ENCODE measurements around the gene SLC2A6.
A peak's percentile ranks its signal among the peaks of the same experiment; 100 is the strongest.

SLC2A6 gene

GRCh38 chr9:133468777-133469421 lies 10.0 kb downstream of the SLC2A6 start:
- TF ChIP-seq CTCF (conservative IDR thresholded peaks at IDR 0.05; ENCODE audit: low read depth, low read length) = no peak

GRCh38 chr9:133468374-133468773 lies 10.5 kb downstream of the SLC2A6 start:
- no peak for TF ChIP-seq CTCF (conservative IDR thresholded peaks at IDR 0.05; ENCODE audit: low read depth, low read length)
- DNase-seq (ENCODE audit: low read depth) = no peak
- no peak overlapping the region for H3K4me3 ChIP-seq (ENCODE audit: low read length)

More at GRCh38 chr9:133468777-133469421, 10.0 kb downstream of the SLC2A6 start:
- no peak for DNase-seq (ENCODE audit: low read depth)
- no peak overlapping the region for H3K4me3 ChIP-seq (ENCODE audit: low read length)

- no peak overlapping the region for H3K4me3 ChIP-seq (ENCODE audit: low read length)
- DNase-seq (ENCODE audit: low read depth) = no peak
- peak; percentile 22 for TF ChIP-seq CTCF (conservative IDR thresholded peaks at IDR 0.05; ENCODE audit: low read depth, low read length)
These were observed 11.8 kb downstream of the SLC2A6 start for GRCh38 chr9:133467101-133467500.

- no peak for DNase-seq (ENCODE audit: low read depth)
- no peak overlapping the region for H3K4me3 ChIP-seq (ENCODE audit: low read length)
- TF ChIP-seq CTCF (conservative IDR thresholded peaks at IDR 0.05; ENCODE audit: low read depth, low read length) = no peak
These were observed 12.9 kb downstream of the SLC2A6 start for GRCh38 chr9:133465984-133466383.

GRCh38 chr9:133464638-133465037 lies 14.3 kb downstream of the SLC2A6 start:
- no peak for DNase-seq (ENCODE audit: low read depth)
- TF ChIP-seq CTCF (conservative IDR thresholded peaks at IDR 0.05; ENCODE audit: low read depth, low read length) = no peak
- no peak overlapping the region for H3K4me3 ChIP-seq (ENCODE audit: low read length)

- no peak overlapping the region for H3K4me3 ChIP-seq (ENCODE audit: low read length)
- no peak for DNase-seq (ENCODE audit: low read depth)
- TF ChIP-seq CTCF (conservative IDR thresholded peaks at IDR 0.05; ENCODE audit: low read depth, low read length) = no peak
These were observed 14.9 kb downstream of the SLC2A6 start for GRCh38 chr9:133463864-133464615.

Measured in retinal pigment epithelial cell (primary cell).